Activated T-helper 1 cell treated with Interleukin-2 at 50 U/mL for 16 hours (primary cell): ENCODE results near the gene MYO16.
"Not testable (repeated sequence)": the region's sequence is repeated elsewhere in the genome, so short reads cannot be mapped to it uniquely, and the experiment has no call there.

Experiments used
- DNase-seq: peaks from one replicate; pipeline ENCODE4 v3.0.0-alpha.2; 2020; ENCODE audit warnings: low read depth

MYO16 gene

DNA sequence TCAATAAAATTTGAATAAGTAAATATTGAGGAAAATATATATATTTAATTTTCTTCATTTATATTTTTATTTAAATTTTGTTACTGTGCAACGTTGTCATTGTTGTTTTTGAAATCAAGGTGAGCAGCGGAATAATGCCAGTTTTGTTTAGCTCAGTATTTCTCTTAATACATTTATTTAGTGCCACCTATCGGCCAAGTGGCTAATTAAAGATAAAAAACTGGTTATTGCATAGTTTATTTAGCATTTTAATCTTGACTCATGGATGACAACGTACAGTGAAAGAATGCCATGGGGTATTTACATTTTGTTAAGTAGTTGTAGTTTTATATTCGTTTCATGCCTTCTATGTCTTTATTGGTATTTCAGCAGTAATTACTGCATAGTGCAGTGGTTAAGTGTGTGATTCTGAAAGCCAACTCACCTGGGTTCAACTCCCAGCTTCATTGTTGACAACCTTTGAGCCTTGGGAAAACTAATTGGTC lies 265.9 kb downstream of the MYO16 start:
- no peak for DNase-seq

DNA sequence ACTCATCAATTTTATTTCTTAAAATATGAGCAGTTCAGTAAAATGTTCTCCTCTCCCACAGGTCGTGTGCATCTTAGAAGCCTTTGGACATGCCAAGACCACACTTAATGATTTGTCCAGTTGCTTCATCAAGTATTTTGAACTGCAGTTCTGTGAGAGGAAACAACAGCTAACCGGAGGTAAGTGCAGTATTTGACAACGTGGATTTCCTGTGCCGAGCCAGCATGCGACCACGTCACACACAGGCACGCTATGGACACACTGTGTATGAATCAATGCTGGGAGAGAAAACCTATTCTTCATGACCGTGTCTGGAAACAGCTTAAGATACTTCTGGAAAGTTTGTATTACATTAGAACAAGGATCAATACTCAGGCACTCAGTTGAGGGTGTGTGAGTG lies 268.5 kb downstream of the MYO16 start:
- no peak for DNase-seq

DNA sequence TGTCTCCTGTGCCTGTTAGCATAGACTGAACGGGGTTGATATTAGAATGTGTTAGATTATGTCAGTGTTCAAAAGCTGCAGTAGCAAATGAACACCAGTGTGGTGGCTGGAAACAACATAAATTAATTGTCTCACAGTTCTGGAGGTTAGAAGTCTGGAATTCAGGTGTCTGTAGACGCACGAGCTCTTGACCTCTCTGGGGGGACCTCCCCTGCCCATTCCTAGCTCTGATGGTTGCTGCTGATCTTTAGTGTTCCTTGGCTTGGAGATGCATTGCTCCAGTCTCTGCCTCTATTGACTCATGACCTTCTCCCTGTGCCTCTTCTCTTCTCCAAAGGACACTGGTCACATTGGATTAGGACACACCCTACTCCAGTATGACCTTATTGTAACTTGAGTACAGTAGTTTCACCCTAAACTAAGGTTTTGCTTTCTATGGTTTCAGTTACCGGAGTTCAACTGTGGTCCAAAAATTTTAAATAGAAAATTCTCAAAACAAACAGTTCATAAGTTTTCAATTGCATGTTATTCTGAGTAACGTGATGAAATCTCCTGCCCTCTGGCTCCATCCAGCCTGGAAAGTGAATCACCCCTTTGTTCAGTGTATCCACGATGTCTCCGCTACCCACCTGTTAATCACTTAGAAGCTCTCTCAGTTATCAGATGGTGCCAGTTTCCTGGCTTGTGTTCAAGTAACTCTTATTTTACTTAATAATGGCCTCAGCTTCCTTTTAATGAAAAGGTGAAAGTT lies 273.2 kb downstream of the MYO16 start:
- DNase-seq: no peak

DNA sequence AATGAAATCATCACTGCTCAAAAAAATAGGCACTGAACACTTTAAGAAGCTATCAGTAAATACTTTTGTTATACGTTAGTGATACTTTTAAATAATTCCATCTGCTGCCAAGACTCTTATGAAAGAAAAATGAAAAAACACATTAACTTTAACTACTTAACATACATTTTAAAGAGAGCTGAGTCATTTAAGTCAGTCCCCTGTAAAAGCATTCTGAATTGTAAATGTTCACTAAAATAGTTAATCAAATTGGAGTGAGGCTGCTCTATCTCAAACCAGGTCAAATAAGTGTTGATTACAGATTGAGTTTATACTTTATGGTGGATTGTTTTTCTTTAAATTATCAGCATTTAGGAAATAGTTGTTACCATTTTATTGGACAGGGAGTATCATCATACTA lies 274.2 kb downstream of the MYO16 start:
- DNase-seq: no peak

DNA sequence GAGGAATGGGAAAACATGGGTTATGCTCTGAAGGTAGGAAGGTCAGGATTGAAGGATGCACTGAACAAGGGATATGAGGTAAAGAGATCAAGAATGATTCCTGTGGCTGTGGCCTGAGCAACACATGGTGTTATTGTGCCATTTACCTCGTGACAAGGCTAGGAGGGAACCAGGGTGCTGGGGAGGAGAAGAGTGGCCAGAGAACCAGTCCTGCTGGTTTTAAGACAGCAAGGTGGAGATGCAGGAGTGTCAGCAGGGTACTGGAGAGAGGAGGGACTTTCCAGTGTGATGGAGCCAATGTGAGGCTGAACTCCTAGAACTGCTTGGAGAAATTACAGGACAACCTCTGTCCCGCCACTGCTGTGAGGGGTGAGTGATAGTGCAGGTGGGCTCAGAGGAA lies 282.4 kb downstream of the MYO16 start:
- DNase-seq: no peak

GRCh38 chr13:108913731-108914130 lies 284.3 kb downstream of the MYO16 start:
- DNase-seq: not testable (repeated sequence)

- DNase-seq: no peak
Observed at GRCh38 chr13:108915095-108915633, 285.8 kb downstream of the MYO16 start.

DNA sequence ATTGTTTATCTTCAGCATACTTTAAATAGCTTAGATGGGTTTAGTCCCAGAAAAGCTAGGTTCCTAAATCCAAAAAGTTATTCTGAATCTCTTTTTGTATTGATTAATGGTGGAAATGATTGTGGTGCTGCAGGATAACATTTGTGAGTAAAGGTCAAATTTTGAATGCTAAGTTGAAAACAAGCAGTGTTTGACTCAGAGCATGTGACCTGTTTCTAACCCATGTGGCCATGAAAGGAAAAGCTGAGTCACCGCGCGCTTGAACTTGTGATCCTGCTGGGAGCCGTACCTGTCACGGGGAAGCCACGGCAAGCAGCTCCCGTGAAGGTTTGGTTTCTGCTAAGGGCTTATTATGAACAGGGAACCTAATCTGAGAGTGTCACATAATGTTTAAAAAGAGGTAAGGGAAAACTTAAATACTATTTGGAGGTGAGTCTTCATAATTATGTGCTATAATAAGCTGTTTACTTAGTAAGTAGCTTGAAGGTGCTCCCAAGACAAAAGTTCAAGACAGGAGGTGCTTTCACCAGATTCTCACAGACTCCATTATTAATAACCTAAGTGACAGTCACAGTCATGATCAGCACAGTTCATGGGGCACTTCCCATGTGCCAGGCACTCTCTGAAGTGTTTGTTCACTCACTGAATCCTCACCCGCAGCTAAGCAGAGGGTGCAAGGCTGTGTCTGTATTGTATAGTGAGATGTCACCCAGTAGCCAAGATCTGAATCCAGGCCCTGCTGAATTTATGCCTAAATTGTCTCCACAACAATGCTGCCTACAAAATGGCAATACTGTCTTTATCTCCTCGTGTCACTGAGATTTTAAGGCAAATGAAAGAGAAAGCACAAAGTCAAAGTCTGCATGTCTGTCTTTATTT lies 286.5 kb downstream of the MYO16 start:
- peak; percentile 37 for DNase-seq

DNA sequence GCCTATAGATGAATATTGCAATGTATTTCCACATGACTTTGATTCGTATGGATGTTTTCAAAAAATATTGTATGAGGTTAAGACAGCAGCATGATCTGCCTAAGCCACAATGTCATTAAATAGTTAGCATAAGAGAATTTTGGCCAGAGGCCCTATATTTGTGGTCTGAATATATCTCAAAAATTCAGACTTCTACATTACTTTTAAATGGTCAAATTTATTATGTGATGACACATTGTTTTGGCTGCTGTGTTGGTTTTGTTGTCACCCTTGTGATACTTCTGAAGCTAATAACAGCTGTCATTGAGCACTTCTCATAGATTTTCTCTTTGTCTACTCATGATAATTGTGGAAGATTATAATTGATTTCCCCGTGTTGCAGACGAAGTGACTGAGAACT lies 288.2 kb downstream of the MYO16 start:
- no peak for DNase-seq

- DNase-seq: no peak
Observed at GRCh38 chr13:108919036-108919907, 289.9 kb downstream of the MYO16 start.

DNA sequence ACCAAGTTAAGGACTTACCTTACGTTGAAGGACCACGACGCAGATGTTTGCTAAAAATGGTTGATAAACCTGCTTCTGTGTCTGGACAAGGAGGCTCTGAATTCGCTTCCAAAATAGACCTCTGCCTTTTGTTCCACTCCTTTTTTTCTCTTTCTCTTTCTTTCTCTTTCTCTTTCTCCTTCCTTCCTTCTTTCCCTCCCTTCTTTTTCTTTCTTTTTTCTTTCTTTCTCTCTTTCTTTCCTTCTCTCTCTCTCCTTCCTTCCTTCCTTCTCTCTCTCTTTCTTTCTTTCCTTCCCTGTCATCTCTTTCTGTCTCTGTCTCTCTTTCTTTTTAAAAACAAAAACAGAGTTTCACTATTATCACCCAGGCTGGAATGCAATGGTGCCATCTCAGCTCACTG lies 290.7 kb downstream of the MYO16 start:
- no peak for DNase-seq

GRCh38 chr13:108921238-108921637 lies 291.8 kb downstream of the MYO16 start:
- DNase-seq: no peak

DNA sequence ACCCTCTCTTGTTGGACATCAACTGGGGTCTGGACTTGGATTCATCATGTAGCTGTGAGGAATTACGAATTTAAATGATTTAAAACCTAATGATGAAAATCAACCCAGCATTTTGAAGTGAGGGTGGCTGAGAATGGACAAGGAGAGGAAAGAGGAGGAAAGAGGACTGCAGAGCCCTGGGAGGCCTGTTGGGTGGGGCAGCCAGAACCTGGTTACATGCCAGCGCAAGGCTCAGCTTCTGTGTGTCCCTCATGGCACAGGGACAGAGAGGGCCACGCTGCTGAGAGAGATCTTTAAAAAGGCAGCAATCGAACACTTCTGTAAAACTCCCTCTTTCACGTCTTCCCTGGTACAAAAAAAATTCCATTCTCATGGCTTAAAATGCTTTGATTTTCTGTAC lies 292.7 kb downstream of the MYO16 start:
- DNase-seq: no peak

- no peak for DNase-seq
Observed at GRCh38 chr13:108923386-108924047, 294.1 kb downstream of the MYO16 start.

DNA sequence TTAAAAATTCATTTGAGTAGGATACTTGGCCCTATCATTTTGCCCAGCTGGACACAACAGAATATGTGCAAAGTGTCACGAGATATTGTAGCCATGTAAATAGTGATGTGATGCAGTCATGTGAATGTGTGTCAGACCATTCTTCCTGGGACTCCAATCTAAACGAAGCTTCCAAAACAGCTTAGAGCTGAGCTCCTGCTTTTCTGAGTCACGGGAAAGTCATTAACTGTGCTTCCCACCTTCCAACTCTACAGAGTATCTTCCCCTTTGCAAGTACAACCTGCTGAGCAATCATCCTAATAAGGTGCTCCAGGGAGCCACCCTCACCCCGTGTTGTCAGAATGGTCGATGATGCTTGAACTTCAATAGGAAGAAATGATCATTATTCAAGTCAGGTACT lies 294.7 kb downstream of the MYO16 start:
- no peak for DNase-seq

GRCh38 chr13:108924541-108924940 lies 295.1 kb downstream of the MYO16 start:
- DNase-seq: no peak

GRCh38 chr13:108925070-108925469 lies 295.7 kb downstream of the MYO16 start:
- DNase-seq: no peak

- DNase-seq: no peak
Observed at GRCh38 chr13:108926862-108927261, 297.5 kb downstream of the MYO16 start.

GRCh38 chr13:108927615-108928014 lies 298.2 kb downstream of the MYO16 start:
- no peak for DNase-seq

- no peak for DNase-seq
Observed at GRCh38 chr13:108929532-108930206, 300.3 kb downstream of the MYO16 start.

DNA sequence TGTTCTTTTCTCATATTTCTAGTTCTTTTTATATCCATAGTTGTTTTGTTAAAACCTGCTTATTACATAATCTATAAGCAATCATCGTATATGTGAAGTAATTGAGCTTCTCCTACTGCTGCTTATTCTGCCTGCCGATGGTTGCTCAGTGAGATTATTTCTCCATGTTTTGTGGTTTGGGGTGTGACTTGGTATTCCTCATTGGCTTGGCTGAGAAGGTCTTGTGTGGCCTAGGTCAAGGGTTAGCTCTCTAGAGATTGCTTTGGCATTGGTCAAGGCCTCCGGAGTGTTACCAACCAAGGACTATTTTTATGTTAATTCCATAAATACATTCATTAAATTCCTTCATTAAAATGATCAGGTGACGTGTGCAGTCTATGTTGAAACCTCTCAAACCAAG lies 302.8 kb downstream of the MYO16 start:
- no peak for DNase-seq
